ENCODE results near the gene FLNB. TPM values are rescaled to one million over a fixed set of nuclear protein-coding genes. Genes with fewer than 3 reads are reported as not detected.
A peak's percentile ranks its signal among the peaks of the same experiment; 100 is the strongest.

Gene FLNB
- total RNA-seq, 2 experiments from 2014 or later, result 23.1 to 26.0 TPM

DNA sequence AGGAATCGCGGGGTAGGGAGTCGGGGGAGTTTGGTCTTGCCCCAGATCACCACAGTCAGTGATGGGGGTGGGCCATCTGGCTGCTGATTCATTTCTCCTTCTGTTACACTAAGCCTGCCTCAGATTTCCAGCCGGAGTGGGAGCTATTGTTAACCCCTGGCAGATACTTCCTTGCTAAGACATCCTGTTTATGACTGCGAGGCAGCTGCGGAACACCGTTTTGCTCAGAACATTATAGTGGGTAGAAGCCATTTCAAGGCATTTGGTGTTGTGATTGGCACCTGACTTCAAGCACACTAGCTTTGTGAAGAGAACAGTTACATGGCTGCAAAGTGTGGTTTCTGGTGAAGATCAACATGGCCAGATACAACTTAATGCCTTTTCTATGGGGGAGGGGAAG lies 73.8 kb downstream of the FLNB start:
- H3K27ac Mint-ChIP-seq, result no peak overlapping the region
- H3K9me3 Mint-ChIP-seq, result no peaks in the 10 kb centered on the region
- intact Hi-C loops (cut with micrococcal nuclease), result no loop called here
- no peaks in the 10 kb centered on the region for H3K27me3 Mint-ChIP-seq
- H3K4me1 Mint-ChIP-seq (ENCODE audit: low read depth), result peaks cover 21% of the 10 kb centered on the region
- peak; percentile 14 for DNase-seq
- H3K4me3 Mint-ChIP-seq, result no peak overlapping the region
- H3K36me3 Mint-ChIP-seq, result peaks cover 12% of the 10 kb centered on the region
- ChIA-PET POLR2A (no interaction called here), CTCF (no interaction called here)

DNA sequence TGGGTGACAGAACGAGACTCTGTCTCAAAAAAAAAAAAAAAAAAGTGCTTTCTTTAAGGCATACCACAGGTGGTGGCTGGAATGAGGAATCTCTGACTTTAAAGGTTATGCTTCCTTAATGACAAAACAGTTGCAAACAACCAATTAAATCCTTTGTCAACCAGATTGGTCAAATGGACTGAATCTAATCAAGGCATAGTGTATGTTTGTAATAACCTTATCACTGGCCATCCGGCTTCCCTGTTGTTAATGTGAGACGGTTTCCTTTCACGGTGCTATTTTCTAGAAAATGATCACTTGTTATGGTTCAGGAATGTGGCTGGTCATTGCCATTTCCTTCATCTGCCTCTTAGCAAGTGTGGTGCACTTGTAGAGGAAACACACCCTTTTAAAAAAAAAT lies 75.9 kb downstream of the FLNB start:
- H3K27ac Mint-ChIP-seq, result no peak overlapping the region
- CTCF ChIA-PET, result no interaction called here
- POLR2A ChIA-PET, result no interaction called here
- no peak for DNase-seq
- intact Hi-C loops (cut with micrococcal nuclease), result no loop called here
- peaks cover 16% of the 10 kb centered on the region for H3K4me1 Mint-ChIP-seq (ENCODE audit: low read depth)
- H3K4me3 Mint-ChIP-seq, result no peak overlapping the region
- H3K36me3 Mint-ChIP-seq, result peaks cover 7% of the 10 kb centered on the region
- no peaks in the 10 kb centered on the region for H3K9me3 Mint-ChIP-seq
- no peaks in the 10 kb centered on the region for H3K27me3 Mint-ChIP-seq

DNA sequence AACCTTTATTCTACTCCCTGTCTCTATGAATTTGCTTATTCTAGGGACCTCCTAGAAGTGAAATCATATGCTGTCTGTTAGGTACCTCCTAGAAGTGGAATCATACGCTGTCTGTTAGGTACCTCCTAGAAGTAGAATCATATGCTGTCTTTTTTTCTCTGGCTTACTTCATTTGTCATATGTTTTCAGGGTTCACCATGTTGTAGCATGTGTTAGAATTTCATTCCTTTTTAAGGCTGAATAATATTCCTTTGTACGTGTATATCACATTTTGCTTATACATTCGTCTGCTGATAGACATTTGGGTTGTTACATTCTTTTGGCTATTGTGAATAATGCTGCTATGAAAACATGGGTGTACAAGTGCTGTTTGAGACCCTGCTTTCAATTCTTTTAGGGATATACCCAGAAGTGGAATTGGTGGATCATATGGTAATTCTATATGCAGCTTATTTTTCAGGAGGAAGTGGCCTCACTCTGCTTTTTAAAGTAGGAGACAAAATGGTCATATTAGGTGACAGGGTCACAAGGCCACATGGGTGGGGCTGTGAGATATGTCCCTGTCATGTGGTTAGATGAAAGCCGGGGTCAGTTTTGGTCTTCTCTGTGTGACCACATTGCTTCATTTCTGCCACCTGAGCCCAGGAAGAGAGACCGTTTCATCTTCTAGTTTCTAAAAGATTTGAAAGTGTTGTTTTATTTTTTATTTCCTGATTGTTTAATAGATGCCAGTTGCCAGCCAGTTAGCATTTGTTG lies 76.7 kb downstream of the FLNB start:
- Mint-ChIP-seq H3K27me3 (no peaks in the 10 kb centered on the region), H3K27ac (no peak overlapping the region), H3K4me1 (ENCODE audit: low read depth) (peaks cover 16% of the 10 kb centered on the region), H3K36me3 (peaks cover 5% of the 10 kb centered on the region), H3K4me3 (no peak overlapping the region), H3K9me3 (no peaks in the 10 kb centered on the region)
- POLR2A ChIA-PET, result no interaction called here
- intact Hi-C loops (cut with micrococcal nuclease), result no loop called here
- no peak for DNase-seq
- CTCF ChIA-PET, result no interaction called here

DNA sequence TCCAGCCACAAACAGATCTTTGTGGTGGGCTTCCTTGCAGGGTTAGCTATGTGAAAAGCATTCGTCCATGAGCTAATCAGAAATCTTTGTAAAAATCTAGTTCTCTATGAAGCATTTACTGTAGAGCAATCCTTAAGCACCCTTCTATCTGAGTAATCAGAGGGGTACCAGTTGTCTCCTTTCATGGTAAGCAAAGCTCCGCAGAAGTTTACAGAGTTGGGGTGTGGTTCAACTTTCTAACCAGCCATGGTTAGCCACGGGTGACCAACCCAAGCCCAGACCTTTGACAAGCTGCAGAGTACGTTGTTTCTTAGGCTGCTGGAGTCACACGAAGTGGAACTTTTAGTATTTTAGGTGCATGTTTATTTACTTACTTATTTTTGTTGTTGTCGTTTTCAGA lies 77.4 kb downstream of the FLNB start:
- Mint-ChIP-seq H3K27ac (no peak overlapping the region), H3K9me3 (no peaks in the 10 kb centered on the region), H3K36me3 (peaks cover 2% of the 10 kb centered on the region), H3K4me1 (ENCODE audit: low read depth) (peaks cover 16% of the 10 kb centered on the region), H3K27me3 (no peaks in the 10 kb centered on the region), H3K4me3 (no peak overlapping the region)
- DNase-seq, result no peak
- ChIA-PET CTCF (no interaction called here), POLR2A (no interaction called here)
- intact Hi-C loops (cut with micrococcal nuclease), result no loop called here

DNA sequence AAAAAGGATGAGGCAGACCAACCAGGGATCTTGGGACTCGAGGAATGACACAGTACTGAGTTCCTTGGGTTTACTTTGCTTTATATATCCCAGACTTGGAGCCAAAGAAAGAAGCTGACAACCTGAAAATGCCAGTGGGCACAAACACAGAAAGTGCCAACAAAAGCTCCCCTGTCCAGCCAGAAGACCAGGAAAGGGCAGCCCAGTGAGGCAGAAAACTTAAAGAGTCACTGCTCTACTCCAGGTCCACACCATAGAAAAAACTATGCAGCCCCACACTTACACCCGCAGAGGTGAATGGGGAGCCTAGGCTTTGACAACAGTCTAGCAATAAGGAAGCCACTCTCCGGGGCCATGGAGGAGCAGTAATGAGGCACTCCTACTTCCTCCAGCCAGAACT lies 80.3 kb downstream of the FLNB start:
- H3K9me3 Mint-ChIP-seq, result no peaks in the 10 kb centered on the region
- H3K4me1 Mint-ChIP-seq (ENCODE audit: low read depth), result peaks cover 10% of the 10 kb centered on the region
- no peak for DNase-seq
- intact Hi-C loops (cut with micrococcal nuclease), result no loop called here
- peaks cover 2% of the 10 kb centered on the region for H3K36me3 Mint-ChIP-seq
- ChIA-PET POLR2A (no interaction called here), CTCF (interaction anchor here (0.6 kb wide), 1 partner anchor 79 kb away, joined by 4 read pairs; no protein-coding TSS in a partner anchor)
- no peaks in the 10 kb centered on the region for H3K27me3 Mint-ChIP-seq
- no peak overlapping the region for H3K27ac Mint-ChIP-seq
- H3K4me3 Mint-ChIP-seq, result no peak overlapping the region

DNA sequence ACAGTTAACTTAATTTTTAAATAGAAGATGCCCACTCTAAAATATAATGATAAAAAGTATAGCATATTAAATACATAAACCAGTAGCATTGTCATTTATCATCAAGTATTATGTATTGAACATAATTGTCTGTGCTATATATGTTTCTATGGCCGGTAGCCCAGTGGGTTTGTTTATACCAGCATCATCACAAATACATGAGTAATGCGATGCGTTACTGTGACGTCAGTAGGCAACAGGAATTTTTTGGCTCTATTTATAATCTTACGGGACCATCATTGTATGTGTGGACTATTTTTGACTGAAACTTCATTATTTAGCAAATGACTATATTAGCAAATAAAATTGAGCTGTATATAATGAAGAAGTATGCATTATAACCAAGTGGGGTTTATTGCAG lies 82.1 kb downstream of the FLNB start:
- H3K9me3 Mint-ChIP-seq, result no peaks in the 10 kb centered on the region
- CTCF ChIA-PET, result no interaction called here

DNA sequence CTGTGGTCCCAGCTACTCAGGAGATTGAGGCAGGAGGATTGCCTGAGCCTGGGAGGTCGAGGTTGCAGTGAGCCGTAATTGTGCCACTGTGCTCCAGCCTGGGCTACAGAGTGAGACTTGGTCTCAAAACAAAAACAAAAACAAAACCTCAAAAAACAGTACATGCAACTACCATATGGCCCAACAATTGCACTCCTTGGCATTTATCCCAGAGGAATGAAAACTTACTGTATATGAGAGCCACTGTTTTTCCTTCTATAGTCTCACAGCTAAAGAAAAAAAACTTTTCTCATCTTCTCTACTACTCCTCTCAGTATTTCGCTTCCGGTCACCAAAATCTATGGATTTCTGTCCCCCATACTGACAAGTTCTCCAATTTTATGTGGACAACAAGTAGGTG lies 84.3 kb downstream of the FLNB start:
- DNase-seq, result no peak
- Mint-ChIP-seq H3K4me3 (no peak overlapping the region), H3K27me3 (no peaks in the 10 kb centered on the region), H3K4me1 (ENCODE audit: low read depth) (no peaks in the 10 kb centered on the region), H3K9me3 (no peaks in the 10 kb centered on the region), H3K36me3 (peaks cover 2% of the 10 kb centered on the region), H3K27ac (no peak overlapping the region)
- POLR2A ChIA-PET, result no interaction called here
- CTCF ChIA-PET, result no interaction called here
- intact Hi-C loops (cut with micrococcal nuclease), result no loop called here

More for the DNA sequence above, 82.1 kb downstream of the FLNB start:
- H3K4me1 Mint-ChIP-seq (ENCODE audit: low read depth), result peaks cover 4% of the 10 kb centered on the region
- H3K27ac Mint-ChIP-seq, result no peak overlapping the region
- H3K36me3 Mint-ChIP-seq, result peaks cover 2% of the 10 kb centered on the region
- no peak overlapping the region for H3K4me3 Mint-ChIP-seq
- POLR2A ChIA-PET, result no interaction called here
- intact Hi-C loops (cut with micrococcal nuclease), result no loop called here
- DNase-seq, result no peak
- H3K27me3 Mint-ChIP-seq, result no peaks in the 10 kb centered on the region

DNA sequence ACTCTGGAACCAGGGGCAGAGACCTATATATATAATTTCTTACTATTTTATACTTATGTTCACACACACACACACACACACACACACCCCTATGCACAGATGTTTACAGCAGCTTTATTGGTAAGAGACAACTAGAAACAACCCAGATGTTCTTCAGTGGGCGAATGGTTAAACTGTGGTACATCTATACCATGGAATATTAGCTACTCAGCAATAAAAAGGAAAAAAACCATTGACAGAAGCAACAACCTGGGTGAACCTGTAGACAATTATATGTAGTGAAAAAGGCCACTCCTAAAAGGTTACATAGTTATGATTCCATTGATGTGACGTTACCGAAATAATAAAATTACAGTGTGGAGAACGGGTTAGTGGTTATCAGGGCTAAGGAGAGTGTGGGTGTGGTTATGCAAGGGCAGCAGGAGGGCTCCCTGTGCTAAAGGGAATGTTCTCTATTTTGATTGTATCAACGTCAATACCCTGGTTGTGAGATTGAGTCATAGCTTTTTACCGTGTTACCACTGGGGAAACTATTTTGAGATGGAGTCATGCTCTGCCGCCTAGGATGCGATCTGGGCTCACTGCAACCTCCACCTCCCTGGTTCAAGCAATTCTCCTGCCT lies 85.5 kb downstream of the FLNB start:
- Mint-ChIP-seq H3K9me3 (no peaks in the 10 kb centered on the region), H3K4me1 (ENCODE audit: low read depth) (no peaks in the 10 kb centered on the region), H3K27ac (no peak overlapping the region), H3K27me3 (no peaks in the 10 kb centered on the region), H3K36me3 (peaks cover 5% of the 10 kb centered on the region), H3K4me3 (no peak overlapping the region)
- intact Hi-C loops (cut with micrococcal nuclease), result no loop called here
- DNase-seq, result no peak
- ChIA-PET CTCF (interaction anchor here (0.6 kb wide), 1 partner anchor 83 kb away, joined by 3 read pairs; no protein-coding TSS in a partner anchor), POLR2A (no interaction called here)

DNA sequence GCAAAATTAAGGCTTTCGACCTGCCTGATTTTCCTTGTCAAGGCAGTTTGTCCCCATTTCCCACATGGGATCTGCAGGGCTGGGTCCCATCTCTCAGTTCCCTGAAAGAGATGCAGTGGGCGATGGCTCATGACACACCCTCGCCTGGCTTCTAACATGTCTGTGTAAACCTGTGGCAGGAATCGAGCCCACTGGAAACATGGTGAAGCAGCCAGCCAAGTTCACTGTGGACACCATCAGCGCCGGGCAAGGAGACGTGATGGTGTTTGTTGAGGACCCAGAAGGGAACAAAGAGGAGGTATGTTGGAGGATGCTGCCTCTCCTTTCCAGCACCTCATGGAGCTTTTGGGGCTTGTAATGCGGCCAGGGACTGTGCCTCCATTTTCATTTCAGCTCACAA lies 86.4 kb downstream of the FLNB start:
- Mint-ChIP-seq H3K9me3 (no peaks in the 10 kb centered on the region), H3K4me3 (no peak overlapping the region), H3K4me1 (ENCODE audit: low read depth) (no peaks in the 10 kb centered on the region), H3K36me3 (peaks cover 6% of the 10 kb centered on the region), H3K27me3 (no peaks in the 10 kb centered on the region), H3K27ac (no peak overlapping the region)
- CTCF ChIA-PET, result no interaction called here
- intact Hi-C loops (cut with micrococcal nuclease), result no loop called here
- POLR2A ChIA-PET, result no interaction called here
- no peak for DNase-seq

DNA sequence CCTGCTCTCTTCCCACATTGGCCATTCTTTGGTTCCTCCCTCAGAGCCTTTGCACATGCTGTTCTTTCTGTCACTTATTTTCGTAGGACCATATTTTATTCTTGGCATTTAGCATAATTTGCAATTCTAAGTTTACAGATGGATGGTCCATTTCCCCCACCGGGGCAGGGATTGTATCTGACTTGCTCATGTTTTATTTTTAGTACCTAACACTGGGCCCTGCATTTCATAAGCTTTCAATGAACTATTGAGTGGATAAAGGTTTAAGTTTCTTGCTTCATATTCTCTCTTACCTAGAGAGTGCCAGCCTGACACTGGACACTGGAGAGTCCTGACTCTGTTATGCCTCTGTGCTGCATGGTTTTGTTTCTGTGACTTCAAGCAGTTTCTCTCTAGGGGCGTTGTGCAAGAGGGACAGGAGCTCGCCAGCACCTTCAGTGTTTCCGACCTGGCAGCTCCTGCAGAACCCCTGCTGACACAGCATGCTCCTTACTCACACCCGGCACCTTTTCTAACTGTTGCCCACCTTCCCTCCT lies 87.4 kb downstream of the FLNB start:
- CTCF ChIA-PET, result interaction anchor here (1.1 kb wide), 1 partner anchor 71 kb away, joined by 5 read pairs; no protein-coding TSS in a partner anchor
- intact Hi-C loops (cut with micrococcal nuclease), result no loop called here

DNA sequence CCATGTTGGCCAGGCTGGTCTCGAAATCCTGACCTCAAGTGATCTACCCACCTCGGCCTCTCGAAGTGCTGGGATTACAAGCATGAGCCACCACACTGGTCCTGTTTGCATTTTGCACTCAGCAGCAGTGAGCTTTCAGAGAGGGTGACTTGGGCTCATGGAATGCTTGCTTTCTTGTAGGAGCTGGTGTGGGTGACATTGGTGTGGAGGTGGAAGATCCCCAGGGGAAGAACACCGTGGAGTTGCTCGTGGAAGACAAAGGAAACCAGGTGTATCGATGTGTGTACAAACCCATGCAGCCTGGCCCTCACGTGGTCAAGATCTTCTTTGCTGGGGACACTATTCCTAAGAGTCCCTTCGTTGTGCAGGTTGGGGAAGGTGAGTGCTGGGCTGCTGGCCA lies 90.3 kb downstream of the FLNB start:
- Mint-ChIP-seq H3K27ac (no peak overlapping the region), H3K36me3 (peaks cover 12% of the 10 kb centered on the region)
- CTCF ChIA-PET, result no interaction called here

More for the DNA sequence above, 87.4 kb downstream of the FLNB start:
- H3K4me3 Mint-ChIP-seq, result no peak overlapping the region
- H3K4me1 Mint-ChIP-seq (ENCODE audit: low read depth), result no peaks in the 10 kb centered on the region
- POLR2A ChIA-PET, result no interaction called here
- no peak for DNase-seq
- H3K27ac Mint-ChIP-seq, result no peak overlapping the region
- H3K9me3 Mint-ChIP-seq, result no peaks in the 10 kb centered on the region
- peaks cover 6% of the 10 kb centered on the region for H3K36me3 Mint-ChIP-seq
- H3K27me3 Mint-ChIP-seq, result no peaks in the 10 kb centered on the region

DNA sequence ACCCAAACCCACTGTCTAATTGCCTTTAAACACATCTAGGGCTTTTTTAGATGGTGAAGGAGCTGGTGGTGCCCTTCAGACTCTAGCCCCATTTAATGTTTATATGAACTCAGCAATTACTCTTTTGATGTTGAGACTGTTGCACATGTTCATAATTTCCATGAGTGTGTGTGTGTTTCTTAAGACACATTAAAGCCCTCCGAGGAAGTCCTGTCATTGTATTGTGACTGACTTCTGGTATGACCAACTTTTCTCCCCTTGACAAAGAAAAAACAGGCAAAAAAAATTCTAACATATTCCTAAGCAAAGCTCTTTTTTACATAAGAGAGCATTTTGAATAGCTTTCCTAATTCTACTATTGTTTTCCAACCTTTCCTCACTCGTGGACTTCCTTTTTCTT lies 91.6 kb downstream of the FLNB start:
- intact Hi-C loops (cut with micrococcal nuclease), result no loop called here
- CTCF ChIA-PET, result no interaction called here
- Mint-ChIP-seq H3K9me3 (no peaks in the 10 kb centered on the region), H3K4me3 (no peak overlapping the region), H3K4me1 (ENCODE audit: low read depth) (no peaks in the 10 kb centered on the region), H3K27ac (no peak overlapping the region), H3K36me3 (peaks cover 14% of the 10 kb centered on the region), H3K27me3 (no peaks in the 10 kb centered on the region)
- DNase-seq, result no peak
- POLR2A ChIA-PET, result no interaction called here

More for the DNA sequence above, 90.3 kb downstream of the FLNB start:
- Mint-ChIP-seq H3K4me3 (no peak overlapping the region), H3K27me3 (no peaks in the 10 kb centered on the region), H3K4me1 (ENCODE audit: low read depth) (no peaks in the 10 kb centered on the region), H3K9me3 (no peaks in the 10 kb centered on the region)
- POLR2A ChIA-PET, result interaction anchor here (0.6 kb wide), 1 partner anchor 389 kb away, joined by 3 read pairs; no protein-coding TSS in a partner anchor
- no peak for DNase-seq
- intact Hi-C loops (cut with micrococcal nuclease), result no loop called here

Data from activated CD4-positive, alpha-beta memory T cell treated with anti-CD3 and anti-CD28 coated beads for 36 hours (primary cell).